ENCODE measurements around the gene C12orf57. TPM values are rescaled to one million over a fixed set of nuclear protein-coding genes. Genes with fewer than 3 reads are reported as not detected.

The C12orf57 gene
- total and polyA plus RNA-seq, 2 experiments from 2014 or later, result 208 to 260 TPM

DNA sequence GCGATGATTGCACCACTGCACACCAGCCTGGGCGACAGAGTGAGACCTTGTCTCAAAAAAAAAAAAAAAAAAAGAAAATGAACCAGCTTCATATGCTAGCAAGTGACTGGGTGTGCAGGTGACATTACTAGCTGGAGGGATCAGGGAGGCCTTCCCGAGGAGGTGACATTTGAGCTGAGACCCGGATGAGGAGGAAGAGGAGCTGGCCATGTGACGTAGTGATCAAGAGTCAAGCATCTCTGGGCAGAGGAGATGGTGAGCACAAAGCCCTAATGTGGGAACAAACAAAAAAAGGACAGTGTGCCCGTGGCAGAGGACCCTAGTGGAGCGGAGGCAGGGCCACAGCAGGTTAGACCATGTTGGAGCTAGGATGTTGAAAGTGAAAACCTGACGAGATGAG is 3.8 kb downstream of the C12orf57 start:
- Histone ChIP-seq H3K4me1 (ENCODE audit: low read depth) (no peaks in the 10 kb centered on the region), H3K27me3 (no peaks in the 10 kb centered on the region)
- no peak for DNase-seq (ENCODE audit: low read depth in 1 of 2, low spot score in 1 of 2)

DNA sequence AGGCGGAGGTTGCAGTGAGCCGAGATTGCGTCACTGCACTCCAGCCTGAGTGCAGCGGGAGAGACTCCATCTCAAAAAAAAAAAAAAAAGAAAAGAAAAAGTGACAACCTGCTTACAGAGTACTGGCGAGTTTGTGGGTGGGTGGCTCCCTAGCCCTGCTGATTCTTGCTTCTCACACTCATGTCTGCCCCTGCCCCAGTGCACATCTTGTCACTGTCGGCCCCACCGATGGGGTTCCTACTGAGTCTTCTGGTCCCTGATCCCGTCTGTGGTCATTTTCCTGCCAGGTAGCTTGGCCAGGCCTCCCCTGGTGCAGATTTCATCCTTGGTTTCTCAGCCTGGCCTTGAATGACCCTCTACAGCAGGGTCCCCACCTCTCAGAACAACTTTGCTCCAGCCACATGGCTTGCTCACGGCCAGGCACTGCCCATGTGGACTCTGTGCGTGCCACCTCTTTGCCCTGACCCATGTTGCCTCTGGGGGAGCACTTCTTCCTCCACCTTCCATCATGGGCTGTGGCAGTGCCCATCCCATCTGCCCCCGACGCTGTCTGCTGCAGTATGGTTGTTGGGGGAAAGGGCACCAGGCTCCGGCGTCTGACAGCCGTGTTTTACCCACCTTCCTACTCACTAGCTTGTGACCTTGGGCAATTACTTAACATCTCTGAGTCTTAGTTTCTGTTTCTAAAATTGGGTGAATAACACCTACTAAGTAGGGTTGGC is 5.2 kb downstream of the C12orf57 start:
- TF ChIP-seq, protein P1, sequence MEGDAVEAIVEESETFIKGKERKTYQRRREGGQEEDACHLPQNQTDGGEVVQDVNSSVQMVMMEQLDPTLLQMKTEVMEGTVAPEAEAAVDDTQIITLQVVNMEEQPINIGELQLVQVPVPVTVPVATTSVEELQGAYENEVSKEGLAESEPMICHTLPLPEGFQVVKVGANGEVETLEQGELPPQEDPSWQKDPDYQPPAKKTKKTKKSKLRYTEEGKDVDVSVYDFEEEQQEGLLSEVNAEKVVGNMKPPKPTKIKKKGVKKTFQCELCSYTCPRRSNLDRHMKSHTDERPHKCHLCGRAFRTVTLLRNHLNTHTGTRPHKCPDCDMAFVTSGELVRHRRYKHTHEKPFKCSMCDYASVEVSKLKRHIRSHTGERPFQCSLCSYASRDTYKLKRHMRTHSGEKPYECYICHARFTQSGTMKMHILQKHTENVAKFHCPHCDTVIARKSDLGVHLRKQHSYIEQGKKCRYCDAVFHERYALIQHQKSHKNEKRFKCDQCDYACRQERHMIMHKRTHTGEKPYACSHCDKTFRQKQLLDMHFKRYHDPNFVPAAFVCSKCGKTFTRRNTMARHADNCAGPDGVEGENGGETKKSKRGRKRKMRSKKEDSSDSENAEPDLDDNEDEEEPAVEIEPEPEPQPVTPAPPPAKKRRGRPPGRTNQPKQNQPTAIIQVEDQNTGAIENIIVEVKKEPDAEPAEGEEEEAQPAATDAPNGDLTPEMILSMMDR (IDR thresholded peaks at IDR 0.05; ENCODE audit: low read depth, low read length), result no peak
- no peak for DNase-seq (ENCODE audit: low read depth in 1 of 2, low spot score in 1 of 2)
- H3K36me3 ChIP-seq, result no peaks in the 10 kb centered on the region
- no peaks in the 10 kb centered on the region for H3K27me3 ChIP-seq
- no peak overlapping the region for H3K4me3 ChIP-seq
- no peaks in the 10 kb centered on the region for H3K4me1 ChIP-seq (ENCODE audit: low read depth)
- no peak overlapping the region for H3K27ac ChIP-seq
- no peaks in the 10 kb centered on the region for H3K9me3 ChIP-seq (ENCODE audit: low read depth)

More for the DNA sequence above, 3.8 kb downstream of the C12orf57 start:
- Histone ChIP-seq H3K4me3 (no peak overlapping the region), H3K9me3 (ENCODE audit: low read depth) (no peaks in the 10 kb centered on the region), H3K36me3 (no peaks in the 10 kb centered on the region), H3K27ac (no peak overlapping the region)
- TF ChIP-seq, protein P1 (IDR thresholded peaks at IDR 0.05; ENCODE audit: low read depth, low read length), result no peak

DNA sequence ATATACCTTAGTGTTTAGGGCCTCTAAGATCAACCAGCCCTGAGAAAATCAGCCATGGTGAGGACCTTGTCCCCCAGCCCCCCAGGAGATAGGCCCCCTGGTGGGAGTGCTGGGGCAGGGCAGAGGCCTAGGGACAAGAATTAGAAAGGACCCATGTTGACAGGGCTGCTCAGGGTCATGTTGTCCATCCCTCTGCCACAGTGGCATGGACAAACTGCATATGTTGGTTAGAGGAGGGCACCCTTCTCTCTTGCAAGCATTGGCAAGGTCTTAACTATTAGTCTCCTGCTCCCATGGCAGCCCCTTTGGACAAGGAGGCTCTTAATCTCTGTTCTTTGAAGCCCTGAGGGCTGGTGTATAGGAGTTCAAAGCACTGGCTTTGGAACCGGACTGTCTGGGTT is 6.6 kb downstream of the C12orf57 start:
- Histone ChIP-seq H3K27ac (no peak overlapping the region), H3K4me3 (no peak overlapping the region), H3K4me1 (ENCODE audit: low read depth) (no peaks in the 10 kb centered on the region), H3K9me3 (ENCODE audit: low read depth) (no peaks in the 10 kb centered on the region), H3K27me3 (no peaks in the 10 kb centered on the region), H3K36me3 (no peaks in the 10 kb centered on the region)
- TF ChIP-seq, protein P1 (IDR thresholded peaks at IDR 0.05; ENCODE audit: low read depth, low read length), result peak; percentile 23
- no peak for DNase-seq (ENCODE audit: low read depth in 1 of 2, low spot score in 1 of 2)

DNA sequence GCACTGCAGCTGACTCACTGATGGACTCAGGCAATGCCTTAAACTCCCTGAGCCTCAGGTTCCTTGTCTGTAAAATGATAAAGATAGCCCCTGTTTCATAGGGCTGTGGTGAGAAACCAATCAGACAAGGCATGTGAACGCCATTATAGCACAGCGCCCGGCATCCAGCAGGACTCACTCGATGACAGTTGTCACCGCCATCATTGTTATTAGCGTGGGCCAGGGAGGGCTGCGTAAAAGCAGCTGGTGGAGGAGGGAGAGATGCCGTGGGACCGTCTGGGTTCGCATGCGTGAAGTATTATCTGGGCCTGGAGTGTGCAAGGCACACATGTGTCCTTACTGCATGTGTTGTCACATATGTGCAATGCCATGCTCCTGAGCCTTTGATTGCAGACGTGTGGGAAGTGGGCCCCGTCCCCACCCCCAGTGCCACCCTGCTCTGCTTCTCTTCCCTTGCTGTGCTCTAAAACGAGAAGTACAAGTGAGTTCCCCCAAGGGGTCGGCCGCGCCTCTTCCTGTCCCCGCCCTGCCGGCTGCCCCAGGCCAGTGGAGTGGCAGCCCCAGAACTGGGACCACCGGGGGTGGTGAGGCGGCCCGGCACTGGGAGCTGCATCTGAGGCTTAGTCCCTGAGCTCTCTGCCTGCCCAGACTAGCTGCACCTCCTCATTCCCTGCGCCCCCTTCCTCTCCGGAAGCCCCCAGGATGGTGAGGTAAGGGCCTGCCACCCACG is 7.2 kb downstream of the C12orf57 start, which contains the start of gene PTPN6:
PTPN6 (plus strand) TSS at position 546 of the 730 bp plus-strand sequence; CDS start at position 703, 157 bp downstream.
- DNase-seq (ENCODE audit: low read depth in 1 of 2, low spot score in 1 of 2), result no peak
- no peaks in the 10 kb centered on the region for H3K9me3 ChIP-seq (ENCODE audit: low read depth)
- H3K4me1 ChIP-seq (ENCODE audit: low read depth), result no peaks in the 10 kb centered on the region
- no peaks in the 10 kb centered on the region for H3K36me3 ChIP-seq
- TF ChIP-seq, protein P1 (IDR thresholded peaks at IDR 0.05; ENCODE audit: low read depth, low read length), result no peak
- no peak within 1 kb of the TSS for H3K27ac ChIP-seq
- no peak within 1 kb of the TSS for H3K4me3 ChIP-seq
- no peaks in the 10 kb centered on the region for H3K27me3 ChIP-seq

DNA sequence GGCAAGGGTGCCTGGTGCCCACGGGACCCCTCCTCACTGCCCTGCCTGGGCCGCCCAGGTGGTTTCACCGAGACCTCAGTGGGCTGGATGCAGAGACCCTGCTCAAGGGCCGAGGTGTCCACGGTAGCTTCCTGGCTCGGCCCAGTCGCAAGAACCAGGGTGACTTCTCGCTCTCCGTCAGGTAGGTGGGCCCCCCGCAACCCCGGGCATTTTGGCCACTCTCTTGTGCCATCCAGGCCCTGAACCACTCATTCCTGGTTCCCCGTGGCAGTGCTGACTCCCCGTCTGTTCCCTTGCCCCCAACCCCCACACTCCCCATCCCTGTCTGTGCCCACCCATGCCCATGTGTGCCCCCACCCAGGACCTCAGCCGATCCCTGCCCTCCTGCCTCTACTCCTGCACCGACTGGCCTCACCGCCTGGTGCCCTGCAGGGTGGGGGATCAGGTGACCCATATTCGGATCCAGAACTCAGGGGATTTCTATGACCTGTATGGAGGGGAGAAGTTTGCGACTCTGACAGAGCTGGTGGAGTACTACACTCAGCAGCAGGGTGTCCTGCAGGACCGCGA is 7.8 kb downstream of the C12orf57 start:
- no peak overlapping the region for H3K4me3 ChIP-seq
- H3K9me3 ChIP-seq (ENCODE audit: low read depth), result no peaks in the 10 kb centered on the region
- no peak for DNase-seq (ENCODE audit: low read depth in 1 of 2, low spot score in 1 of 2)
- H3K27ac ChIP-seq, result no peak overlapping the region
- TF ChIP-seq, protein P1 (IDR thresholded peaks at IDR 0.05; ENCODE audit: low read depth, low read length), result no peak
- H3K27me3 ChIP-seq, result no peaks in the 10 kb centered on the region
- no peaks in the 10 kb centered on the region for H3K36me3 ChIP-seq
- no peaks in the 10 kb centered on the region for H3K4me1 ChIP-seq (ENCODE audit: low read depth)
